ES-I3 (cell line): Measurements from ENCODE around the gene PPRC1.
A peak's percentile ranks its signal among the peaks of the same experiment; 100 is the strongest.

Experiments
- H3K36me3 ChIP-seq: 2 replicates; pipeline ENCODE4 v1.6.1; 2013; ENCODE audit warnings: mild to moderate bottlenecking, low read length, control low read depth, moderate library complexity; ENCODE audit not compliant: insufficient read depth
- H3K4me1 ChIP-seq: 2 replicates; pipeline ENCODE4 v1.6.1; 2013; ENCODE audit warnings: mild to moderate bottlenecking, control low read depth, low read length; ENCODE audit not compliant: insufficient read depth
- H3K9ac ChIP-seq: 2 replicates; pipeline ENCODE4 v1.6.1; 2013; ENCODE audit warnings: low read depth, mild to moderate bottlenecking, low read length, moderate library complexity
- H3K9me3 ChIP-seq: 2 replicates; pipeline ENCODE4 v1.6.1; 2013; ENCODE audit warnings: mild to moderate bottlenecking, low read length, moderate library complexity; ENCODE audit not compliant: control insufficient read depth, insufficient read depth

The PPRC1 gene

DNA sequence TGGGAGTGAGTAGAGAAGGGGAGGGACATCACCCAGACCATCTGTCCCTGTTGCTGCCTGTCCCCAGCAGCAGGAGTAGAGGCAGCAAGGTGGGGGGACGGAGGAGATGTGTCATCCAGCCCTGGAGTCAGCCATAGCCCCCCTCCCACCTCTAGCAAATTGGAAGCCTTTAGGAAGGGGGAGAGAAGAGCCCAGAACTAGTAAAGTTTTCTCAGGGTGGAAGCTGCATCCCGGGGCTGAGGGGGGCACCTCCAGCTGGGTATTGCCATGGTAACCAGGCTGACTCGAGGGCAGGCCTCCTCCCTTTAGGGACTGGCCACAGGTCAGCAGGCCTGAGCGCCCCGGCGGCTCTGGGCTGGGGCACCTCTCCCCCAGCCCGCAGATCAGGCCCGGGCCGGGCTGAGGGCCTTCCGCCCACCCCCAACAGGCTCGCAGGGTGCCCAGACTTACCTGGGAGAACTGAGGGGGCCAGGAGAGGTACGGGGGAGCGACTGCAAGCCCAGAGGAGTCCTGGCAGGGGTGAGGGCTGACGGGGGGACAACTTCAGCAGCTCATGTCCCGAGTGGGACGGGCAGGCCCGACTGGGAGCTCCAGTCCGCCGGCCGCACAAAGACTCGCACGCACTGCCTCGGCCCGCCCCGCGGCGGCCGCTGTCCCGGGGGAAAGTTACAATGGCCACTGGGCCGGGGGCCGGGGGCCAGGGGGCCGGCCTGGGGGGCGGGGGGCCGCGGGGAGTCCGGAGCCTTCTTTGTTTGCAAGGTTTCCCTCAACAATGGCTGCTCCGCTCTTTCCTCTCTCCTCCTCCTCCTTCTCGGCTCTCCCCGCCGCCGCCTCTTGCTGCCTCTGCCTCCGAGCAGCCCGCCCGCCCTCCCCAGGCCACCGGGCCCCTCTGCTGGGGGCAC, 18.6 kb upstream of the PPRC1 start:
- peaks cover 9% of the 10 kb centered on the region for H3K36me3 ChIP-seq
- H3K9me3 ChIP-seq = no peaks in the 10 kb centered on the region
- H3K4me1 ChIP-seq = peaks cover 46% of the 10 kb centered on the region
- peak overlapping the region; percentile 78 for H3K9ac ChIP-seq

DNA sequence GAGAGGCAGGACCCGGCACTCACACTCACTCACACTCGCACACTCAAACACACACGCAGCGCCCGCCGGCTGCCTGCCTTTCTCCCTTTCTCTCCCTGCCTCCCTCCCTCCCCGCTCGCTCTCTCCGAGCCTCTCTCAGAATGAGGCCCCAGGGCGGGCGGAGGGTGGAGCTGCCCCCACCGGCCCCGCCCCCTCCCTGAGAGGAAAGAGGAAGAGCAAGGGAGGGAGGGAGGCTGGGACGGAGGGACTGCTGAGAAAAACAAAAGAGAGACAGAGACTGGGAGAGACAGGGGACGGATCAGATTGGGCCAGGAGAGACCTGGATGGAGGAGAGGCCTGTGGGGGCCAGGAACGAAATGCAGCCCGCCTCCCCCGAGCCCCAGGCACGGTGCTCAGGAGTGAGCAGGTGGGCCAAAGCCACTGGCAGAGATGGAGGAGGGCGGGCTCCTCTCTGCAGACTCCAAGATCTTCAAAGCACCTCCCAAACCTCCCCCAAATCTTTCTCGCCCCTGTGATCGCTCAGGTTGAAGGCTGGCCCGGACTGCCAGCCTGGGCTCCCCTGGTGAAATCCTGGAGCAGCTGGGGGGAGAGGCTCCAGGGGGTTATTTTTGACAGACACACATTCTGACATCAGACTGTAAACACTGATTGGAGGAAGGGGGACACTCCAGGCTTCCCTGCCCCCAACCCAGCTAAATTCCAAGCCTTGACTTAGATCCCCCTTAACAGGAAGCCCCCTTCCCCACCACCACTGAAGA, 17.8 kb upstream of the PPRC1 start:
- Histone ChIP-seq H3K9me3 (no peaks in the 10 kb centered on the region), H3K4me1 (peaks cover 46% of the 10 kb centered on the region), H3K36me3 (peaks cover 7% of the 10 kb centered on the region; the same call in 1 of the 2 replicates), H3K9ac (peak overlapping the region; percentile 52)

DNA sequence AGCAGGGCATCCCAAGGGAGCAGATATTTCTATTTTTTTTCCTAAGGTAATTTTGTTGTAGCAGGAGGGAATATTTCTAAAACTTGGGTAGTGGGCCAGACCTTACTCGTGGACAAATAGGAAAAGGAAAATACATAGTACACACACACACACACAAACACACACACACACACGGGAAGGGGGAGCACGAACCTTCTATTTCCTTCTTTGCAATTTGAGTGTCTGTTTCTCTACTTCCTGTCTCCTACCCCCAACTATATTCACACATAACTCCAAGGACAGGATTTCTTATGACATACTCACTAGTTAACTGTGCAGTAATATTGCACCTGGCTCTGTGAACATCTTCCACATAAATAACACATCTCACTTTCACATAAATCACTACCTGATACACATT, 17.1 kb upstream of the PPRC1 start:
- no peaks in the 10 kb centered on the region for H3K9me3 ChIP-seq
- H3K36me3 ChIP-seq = no peaks in the 10 kb centered on the region
- H3K4me1 ChIP-seq = peaks cover 46% of the 10 kb centered on the region
- H3K9ac ChIP-seq = peak overlapping the region; percentile 52; the same call in 1 of the 2 replicates

DNA sequence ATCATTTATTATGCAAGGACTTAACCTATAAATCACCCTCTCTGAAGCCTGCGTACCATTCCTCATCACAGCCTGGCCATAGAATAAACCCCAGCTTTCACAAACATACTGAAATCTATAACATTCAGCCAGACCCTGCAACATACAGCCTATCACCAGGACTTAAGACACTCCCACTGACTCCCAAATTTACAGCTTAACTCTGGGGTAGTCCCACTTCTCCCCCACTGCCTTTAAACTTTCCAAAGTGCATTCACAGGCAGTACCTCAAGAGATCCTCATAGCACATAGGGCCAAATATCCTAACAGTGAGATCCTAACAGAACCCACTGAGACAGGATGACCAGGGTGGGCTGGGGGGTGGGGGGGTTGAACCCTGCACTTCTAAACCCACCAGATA, 16.2 kb upstream of the PPRC1 start:
- Histone ChIP-seq H3K36me3 (no peaks in the 10 kb centered on the region), H3K9me3 (no peaks in the 10 kb centered on the region), H3K9ac (no peak overlapping the region), H3K4me1 (peaks cover 48% of the 10 kb centered on the region)

DNA sequence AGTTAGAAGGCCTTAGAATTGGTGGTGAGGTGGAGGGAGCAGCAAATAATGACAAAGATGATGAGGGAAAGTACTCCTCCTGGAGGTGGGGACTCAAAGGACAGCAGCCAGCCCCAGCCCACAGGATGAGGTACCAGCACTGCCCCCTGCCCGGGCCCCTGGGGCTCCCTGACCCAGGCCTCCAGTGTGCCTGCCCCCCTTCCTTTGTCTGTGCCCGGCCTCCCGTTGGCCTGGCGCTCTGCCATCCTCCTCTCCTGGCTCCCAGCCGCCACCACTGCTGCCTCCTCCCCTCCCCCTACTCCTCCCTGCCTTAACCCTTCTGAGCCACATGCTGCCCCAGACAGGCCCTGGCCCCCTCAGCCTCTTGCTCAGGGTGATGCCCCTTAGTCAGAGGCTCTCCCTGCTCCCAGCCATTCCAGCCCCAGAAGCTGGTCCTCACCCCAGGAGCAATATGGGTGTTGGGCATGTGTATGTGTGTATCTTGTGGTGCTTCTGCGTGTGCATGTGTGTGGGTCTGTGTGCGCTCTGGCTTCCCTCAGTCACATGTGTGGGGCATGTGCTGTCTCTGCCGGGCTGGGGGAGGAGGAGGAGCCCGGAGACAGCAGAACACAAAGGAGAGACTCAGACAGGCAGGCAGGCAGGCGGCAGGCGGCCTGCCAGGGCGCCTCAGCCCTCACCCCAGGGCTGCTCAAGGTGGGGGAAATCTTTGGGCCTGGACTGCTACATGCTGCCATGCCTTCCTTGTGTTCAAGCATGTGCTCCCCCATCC, 15.3 kb upstream of the PPRC1 start:
- peak overlapping the region; percentile 14 for H3K9ac ChIP-seq
- peaks cover 54% of the 10 kb centered on the region for H3K4me1 ChIP-seq

DNA sequence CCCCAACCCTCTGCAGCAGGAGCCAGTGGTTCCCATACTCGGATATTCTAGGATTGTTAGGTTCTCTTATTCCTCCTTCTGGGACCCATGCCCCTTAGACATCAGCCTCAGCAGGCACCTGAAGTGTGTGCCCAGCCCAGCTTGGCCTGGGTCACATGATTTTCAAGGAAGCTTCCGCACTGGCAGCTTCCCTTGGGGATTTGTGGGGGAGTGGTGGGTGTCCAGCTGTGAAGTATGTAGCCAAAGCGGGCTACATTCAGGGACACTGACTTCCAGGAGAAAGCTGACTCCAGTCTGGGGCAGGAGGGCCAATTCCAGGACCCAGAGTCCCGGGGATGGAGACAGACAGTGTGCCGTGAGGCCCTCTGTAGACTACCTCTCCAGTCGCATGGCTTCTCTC, 14.0 kb upstream of the PPRC1 start:
- Histone ChIP-seq H3K9me3 (no peaks in the 10 kb centered on the region), H3K36me3 (no peaks in the 10 kb centered on the region), H3K9ac (peak overlapping the region; percentile 90), H3K4me1 (peaks cover 52% of the 10 kb centered on the region)

More for the DNA sequence above, 15.3 kb upstream of the PPRC1 start:
- no peaks in the 10 kb centered on the region for H3K36me3 ChIP-seq
- no peaks in the 10 kb centered on the region for H3K9me3 ChIP-seq

DNA sequence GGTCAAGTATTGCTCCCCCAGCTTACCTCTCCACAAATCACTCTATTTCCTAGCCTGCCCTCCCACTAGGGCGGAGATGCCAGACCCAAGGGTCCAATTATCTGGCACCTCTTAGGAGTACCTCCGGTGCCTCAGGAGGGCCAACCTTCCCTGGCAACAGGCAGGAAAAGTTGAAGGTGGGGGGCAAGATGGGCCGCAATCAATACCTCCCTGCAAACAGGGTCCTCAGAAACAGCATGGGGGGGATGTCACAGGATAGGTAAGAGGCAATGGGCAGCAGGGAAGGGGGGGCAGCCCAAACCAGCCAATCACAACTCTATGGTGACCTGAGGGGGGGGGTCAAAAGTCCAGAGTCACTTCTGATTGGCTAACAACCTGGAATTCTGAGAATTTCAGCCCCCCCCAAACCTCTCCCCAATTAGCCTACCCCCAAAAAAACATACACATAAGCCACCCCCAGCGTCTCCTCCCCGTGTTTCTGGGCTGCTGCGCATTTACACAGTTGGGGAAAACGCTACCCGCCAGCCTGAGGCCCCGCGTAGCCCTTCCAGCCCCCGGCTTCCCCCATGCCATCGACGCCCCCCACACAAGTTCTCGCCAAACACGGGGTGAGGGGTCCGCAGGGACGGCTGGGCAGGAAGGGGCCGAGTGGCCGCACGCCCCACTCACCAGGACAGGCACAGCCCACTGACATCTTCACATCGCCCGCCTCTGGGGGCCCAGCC, 13.3 kb upstream of the PPRC1 start:
- Histone ChIP-seq H3K9ac (peak overlapping the region; percentile 90), H3K9me3 (no peaks in the 10 kb centered on the region), H3K4me1 (peaks cover 52% of the 10 kb centered on the region), H3K36me3 (no peaks in the 10 kb centered on the region)

DNA sequence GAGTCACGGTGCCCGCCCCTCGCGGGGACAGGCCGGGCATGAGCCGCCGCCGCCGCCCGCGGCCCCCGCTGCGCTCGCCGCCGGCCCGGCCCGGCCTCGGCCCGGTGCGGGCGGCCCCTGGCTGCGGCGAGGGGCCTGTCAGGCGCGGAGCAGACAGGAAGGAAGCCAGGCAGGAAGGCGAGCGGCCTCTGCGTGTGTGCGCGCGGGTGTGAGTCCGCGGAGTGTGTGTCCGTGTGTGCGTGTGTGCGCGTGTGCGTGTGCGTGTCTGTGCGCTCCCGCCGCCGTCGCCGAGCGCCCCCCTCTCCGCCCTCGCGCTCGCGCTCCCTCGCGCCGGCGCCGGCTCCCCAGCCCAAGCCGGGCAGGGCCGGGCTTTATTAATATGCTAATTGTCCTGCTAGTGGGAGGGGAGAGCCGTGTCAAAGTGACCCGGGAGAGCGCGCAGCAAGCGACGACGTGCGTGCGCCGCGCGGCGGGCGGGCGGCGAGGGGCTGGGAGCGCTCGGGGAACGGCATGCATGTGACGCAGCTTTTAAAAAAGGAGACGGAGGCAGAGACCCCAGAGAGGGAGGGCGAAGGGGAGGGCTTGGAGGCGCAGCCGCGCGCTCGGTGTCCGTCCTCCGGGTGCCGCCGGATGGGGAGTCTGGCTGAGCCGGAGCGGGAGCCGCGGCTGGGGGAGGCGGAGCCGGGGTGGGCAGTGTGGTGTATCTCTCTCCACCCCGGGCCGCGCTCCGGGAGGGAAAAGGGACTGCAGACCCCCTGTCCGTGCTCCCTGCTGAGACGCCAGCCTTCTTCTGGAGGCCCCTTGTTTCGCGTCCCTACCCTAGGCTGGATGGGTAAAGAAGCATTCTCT, 12.5 kb upstream of the PPRC1 start, which contains the start of gene LDB1:
TSS of gene LDB1 (minus strand) at position 227 of the 849 bp plus-strand sequence. CDS start 258 bp downstream, outside the sequence.
- Histone ChIP-seq H3K9ac (peak within 1 kb of the TSS; percentile 90), H3K9me3 (no peaks in the 10 kb centered on the region), H3K36me3 (no peaks in the 10 kb centered on the region), H3K4me1 (peaks cover 50% of the 10 kb centered on the region)

DNA sequence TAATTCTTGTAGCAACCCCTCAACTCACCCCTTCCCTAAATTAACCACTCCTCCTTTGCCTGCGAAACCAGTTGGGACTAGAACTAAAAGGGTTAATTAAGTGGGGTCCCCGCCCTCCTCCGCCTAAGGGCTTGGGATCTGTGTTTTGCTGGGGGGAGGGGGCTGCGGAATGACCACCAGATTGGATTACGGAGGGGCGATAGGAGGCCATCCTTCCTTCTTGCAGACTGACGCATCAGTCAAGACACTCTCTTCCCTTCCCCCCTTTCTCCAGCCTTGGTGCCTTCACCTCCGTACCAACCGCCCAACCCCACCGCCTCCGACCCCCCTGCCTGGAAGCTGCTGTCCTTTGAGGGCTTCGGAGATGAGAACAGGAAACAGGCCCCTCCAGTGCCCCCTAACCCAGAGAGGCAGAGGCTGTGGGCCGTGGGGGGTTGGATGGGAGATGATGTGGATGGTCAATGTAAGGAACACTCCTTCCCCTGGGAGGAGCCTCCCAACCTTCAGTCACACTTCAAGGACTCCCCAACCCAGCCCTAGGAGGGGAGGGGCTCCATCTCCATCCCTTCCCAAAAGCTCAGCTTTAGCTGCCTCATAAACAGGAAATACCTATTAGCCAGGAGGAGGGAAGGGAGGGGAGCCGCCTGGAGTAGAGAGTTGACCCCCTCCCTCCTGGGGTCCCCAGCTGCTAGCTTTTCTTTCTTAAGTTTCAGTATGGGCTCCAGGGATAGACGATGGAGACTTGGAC, 11.7 kb upstream of the PPRC1 start:
- peaks cover 43% of the 10 kb centered on the region for H3K4me1 ChIP-seq
- peak overlapping the region; percentile 90 for H3K9ac ChIP-seq
- H3K9me3 ChIP-seq = no peaks in the 10 kb centered on the region
- H3K36me3 ChIP-seq = no peaks in the 10 kb centered on the region

DNA sequence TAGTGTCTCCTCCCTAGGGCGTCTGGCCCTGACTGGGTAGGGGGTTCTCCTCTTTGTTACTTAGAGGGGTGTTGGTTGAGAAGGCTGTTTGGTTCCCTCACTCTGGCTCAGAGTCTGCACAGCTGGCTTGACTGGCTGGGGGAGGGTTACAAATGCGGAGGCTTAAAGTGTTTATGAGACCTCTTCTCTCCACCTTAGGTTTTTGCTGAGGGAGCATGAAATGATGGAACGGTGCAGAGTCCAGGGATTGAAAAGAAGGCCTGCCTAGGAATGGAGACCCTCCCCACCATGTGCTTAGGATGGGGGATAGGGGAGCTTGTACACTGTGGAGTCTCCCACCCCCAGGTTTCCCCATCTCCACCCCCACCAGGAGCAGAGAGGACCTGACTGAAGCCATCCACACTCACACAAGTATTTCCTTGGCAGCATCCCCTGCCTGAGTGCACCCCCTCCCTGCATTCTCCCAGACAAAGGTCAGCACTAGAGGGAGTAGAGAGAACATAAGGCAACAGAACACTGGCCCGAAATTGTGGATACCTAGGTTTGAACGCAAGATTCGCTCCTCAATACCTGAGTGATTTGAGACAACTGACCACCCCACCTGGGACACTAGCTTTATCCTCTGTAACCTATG, 11.0 kb upstream of the PPRC1 start:
- H3K9ac ChIP-seq = peak overlapping the region; percentile 90
- H3K4me1 ChIP-seq = peaks cover 37% of the 10 kb centered on the region
- no peaks in the 10 kb centered on the region for H3K36me3 ChIP-seq
- H3K9me3 ChIP-seq = no peaks in the 10 kb centered on the region

DNA sequence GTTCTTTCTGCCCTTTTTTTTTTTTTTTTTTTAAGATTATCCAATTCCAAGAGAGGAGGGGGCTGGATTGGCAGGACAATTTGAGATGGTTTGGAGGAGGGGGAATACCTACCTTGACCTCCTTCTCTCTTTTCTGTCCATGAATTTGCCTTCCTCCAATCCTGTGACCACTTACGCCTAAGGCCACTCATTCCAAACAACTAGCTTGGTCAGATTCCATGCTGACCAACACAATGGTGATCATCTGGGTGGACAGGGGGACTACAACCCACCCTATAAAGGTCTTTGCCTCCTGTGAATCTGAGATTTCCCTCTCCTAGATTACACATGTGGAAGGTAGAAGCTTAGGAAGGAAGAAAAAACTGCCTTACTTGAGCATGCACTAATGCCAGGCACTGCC, 10.4 kb upstream of the PPRC1 start:
- Histone ChIP-seq H3K4me1 (peaks cover 33% of the 10 kb centered on the region), H3K9ac (0 out of 2 replicates have a peak overlapping the region, but pooled peaks have one; percentile 0), H3K36me3 (no peaks in the 10 kb centered on the region), H3K9me3 (no peaks in the 10 kb centered on the region)

DNA sequence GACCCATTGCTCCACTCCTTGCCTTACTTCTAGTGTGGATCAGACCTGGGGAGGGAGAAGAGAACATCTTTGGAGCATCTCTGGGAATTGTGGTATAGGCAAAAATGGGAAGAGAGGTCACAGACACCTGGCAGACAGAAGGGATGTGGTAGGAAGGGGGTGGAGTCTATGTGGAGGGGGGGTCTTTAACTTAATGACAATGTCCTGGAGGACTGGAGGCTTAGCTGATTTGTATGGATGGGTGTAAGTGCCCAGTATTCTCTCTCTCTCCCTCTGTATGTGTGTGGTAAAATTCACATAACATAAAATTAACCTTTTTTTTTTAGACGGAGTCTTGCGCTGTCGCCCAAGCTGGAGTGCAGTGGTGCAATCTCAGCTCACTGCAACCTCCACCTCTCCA, 9.6 kb upstream of the PPRC1 start:
- Histone ChIP-seq H3K36me3 (no peaks in the 10 kb centered on the region), H3K9ac (0 out of 2 replicates have a peak overlapping the region, but pooled peaks have one; percentile 0), H3K4me1 (peaks cover 27% of the 10 kb centered on the region), H3K9me3 (no peaks in the 10 kb centered on the region)
